Cardiac fibroblast (primary cell): ENCODE data around the gene FDX2.

Experiments
- DNase-seq, 2 donors: peaks; one replicate each; pipeline versions ENCODE4 v3.0.0 to v3.0.0-alpha.2; 2010; ENCODE audit warnings: low read depth in 2 of 2
- H3K4me3 ChIP-seq, 2 donors: replicated peaks in 1 of 2; 1 replicate in 1 of 2; 2 replicates in 1 of 2; pipeline ENCODE4 v1.5.1; 2011; ENCODE audit warnings: low read depth in 2 of 2, low read length in 2 of 2, mild to moderate bottlenecking in 2 of 2, moderate library complexity in 1 of 2
- TF ChIP-seq, protein P1 (sequence below): IDR thresholded peaks from one replicate; pipeline ENCODE4 v1.5.1; 2011; ENCODE audit warnings: low read depth, mild to moderate bottlenecking, low read length, inconsistent platforms

FDX2 gene

DNA sequence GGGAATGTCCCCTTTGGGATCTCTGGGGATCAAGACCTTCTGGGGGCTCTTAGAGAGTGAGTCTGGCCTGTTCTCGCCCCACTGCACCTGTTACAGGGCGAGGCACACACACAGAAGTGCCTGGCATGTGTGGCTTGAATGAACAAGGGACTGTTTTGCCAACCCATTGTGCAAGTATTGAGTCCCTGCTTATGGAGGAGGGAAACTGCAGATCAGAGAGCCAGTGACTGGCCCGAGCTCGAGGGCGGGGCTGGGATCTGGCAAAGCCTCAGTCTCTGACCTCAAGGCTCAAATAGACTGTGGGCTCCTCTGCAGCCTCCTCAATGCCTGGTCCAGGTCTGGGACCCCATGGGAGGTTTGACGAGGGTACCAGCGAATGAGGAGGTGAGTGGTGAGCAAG is 12.0 kb upstream of the FDX2 start:
- H3K4me3 ChIP-seq: no peak overlapping the region
- TF ChIP-seq, protein P1, sequence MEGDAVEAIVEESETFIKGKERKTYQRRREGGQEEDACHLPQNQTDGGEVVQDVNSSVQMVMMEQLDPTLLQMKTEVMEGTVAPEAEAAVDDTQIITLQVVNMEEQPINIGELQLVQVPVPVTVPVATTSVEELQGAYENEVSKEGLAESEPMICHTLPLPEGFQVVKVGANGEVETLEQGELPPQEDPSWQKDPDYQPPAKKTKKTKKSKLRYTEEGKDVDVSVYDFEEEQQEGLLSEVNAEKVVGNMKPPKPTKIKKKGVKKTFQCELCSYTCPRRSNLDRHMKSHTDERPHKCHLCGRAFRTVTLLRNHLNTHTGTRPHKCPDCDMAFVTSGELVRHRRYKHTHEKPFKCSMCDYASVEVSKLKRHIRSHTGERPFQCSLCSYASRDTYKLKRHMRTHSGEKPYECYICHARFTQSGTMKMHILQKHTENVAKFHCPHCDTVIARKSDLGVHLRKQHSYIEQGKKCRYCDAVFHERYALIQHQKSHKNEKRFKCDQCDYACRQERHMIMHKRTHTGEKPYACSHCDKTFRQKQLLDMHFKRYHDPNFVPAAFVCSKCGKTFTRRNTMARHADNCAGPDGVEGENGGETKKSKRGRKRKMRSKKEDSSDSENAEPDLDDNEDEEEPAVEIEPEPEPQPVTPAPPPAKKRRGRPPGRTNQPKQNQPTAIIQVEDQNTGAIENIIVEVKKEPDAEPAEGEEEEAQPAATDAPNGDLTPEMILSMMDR: no peak
- no peak for DNase-seq

DNA sequence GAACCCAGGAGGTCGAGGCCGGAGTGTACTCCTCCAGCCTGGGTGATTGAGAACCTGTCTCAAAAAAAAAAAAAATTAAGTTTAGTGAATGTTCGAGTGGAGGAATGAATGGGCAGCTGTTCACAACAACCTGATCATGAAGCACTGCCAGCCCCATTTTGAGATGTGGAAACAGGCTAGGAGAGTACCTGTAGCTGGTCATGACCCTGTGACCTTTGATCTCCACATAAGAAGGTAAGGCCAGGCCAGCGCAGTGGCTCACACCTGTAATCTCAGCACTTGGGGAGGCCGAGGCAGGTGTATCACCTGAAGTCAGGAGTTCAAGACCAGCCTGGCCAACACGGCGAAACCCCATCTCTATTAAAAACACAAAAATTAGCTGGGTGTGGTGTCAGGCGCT is 9.9 kb upstream of the FDX2 start:
- no peak for DNase-seq
- TF ChIP-seq, protein P1: no peak
- H3K4me3 ChIP-seq: no peak overlapping the region

DNA sequence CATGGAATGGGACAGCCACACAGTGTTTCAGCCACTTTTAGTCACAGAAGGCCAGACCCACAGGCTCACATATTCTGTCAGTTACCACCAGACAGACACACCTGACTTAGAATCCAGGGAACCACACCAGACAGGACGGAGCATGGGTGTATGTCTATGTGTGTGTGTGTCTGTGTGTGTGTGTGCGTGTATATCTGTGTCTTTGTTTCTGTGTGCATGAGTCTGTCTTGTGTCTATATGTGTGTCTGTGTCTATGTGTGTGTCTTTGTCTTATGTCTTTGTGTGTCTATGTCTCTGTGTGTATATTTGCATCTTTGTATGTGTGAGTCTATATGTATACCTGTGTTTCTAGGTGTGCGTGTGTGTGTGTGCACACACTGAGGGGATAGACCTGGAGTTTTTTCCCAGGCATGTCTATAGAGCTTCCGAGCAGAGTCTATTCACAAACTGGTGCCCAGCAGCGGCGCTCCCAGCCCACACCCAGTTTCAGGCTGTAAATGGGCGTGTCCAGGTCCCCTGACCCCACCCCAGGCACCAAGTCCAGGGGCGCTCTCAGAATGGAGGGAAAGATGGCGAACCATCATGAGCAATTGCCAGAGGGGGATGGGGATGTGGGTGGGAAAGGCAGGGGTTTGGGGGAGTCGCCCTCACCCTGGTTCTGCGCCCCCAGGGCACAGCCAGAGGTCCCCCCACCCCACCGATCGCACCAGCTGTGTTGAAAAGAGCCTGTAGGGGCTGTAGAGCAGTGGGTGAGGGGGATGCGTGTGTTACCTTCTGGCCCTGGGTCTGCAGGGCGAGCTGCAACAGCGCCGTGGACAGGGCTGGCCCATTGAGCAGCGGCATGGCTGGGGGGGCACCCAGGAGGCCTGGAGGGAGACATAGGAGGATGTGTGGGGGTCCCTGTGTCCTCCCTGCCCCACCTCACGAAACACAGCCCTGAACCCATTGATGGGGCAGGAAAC is 6.3 kb upstream of the FDX2 start:
- H3K4me3 ChIP-seq: no peak overlapping the region
- TF ChIP-seq, protein P1: no peak
- DNase-seq: no peak

DNA sequence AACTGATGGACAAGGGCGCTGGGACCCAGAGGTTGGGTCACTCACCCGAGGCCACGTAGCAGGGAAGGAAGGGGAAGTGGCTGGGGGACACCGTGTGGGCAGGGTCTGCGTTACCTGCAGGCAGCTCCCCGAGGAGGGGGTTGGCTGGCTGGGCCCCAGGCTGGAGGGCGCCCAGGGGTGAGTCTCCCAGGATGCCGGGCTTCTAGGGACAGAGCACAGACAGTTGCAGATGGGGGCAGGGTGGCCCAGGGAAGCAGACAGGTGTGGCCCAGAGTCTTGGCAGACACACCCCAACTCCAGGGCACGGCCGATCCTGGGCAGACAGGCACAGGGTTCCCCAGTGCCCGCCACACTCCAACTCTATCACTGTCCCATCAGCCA is 5.6 kb upstream of the FDX2 start:
- TF ChIP-seq, protein P1: no peak

DNA sequence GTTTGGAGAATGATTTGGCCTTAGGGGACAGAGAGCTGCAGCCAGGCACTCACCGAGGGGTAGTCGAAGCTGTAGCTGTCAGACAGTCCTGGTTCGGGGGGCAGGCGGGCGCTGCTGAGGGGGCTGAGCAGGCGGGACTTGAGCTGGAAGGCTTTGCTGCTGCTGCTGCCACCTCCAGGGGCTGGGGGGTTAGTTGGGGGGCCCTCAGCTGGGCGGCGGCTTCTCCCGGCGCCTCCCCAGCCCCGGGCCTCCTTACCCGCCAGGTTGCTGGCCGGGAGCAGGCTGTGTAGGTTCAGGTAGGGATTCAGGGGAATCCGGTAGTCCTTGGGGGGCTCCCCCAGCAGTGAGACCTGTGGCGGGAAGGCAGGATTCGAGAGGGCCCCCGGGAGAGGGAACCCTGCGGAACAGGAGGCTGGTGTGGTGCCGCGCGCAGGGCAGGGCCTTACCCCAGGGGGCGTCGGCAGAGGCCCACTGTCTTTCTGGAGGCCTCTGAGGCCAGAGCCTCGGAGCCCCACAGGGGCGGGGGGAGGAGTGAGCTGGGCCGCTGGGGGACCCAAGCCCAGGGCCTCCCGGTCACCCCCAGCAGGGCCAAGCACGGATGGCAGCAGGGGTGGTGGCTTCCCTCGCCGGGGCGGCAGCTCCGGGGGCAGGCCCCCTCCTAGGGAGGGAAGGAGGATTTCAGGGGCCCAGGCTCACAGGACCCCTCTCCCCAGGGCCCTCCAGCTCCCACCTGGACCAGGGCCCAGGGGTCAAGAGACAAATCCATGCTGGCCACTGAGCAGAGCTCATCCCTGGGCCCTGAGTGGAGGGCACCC is 5.0 kb upstream of the FDX2 start:
- TF ChIP-seq, protein P1: no peak
- H3K4me3 ChIP-seq: no peak overlapping the region
- DNase-seq: no peak

More for the DNA sequence above, 5.6 kb upstream of the FDX2 start:
- no peak overlapping the region for H3K4me3 ChIP-seq
- DNase-seq: no peak

DNA sequence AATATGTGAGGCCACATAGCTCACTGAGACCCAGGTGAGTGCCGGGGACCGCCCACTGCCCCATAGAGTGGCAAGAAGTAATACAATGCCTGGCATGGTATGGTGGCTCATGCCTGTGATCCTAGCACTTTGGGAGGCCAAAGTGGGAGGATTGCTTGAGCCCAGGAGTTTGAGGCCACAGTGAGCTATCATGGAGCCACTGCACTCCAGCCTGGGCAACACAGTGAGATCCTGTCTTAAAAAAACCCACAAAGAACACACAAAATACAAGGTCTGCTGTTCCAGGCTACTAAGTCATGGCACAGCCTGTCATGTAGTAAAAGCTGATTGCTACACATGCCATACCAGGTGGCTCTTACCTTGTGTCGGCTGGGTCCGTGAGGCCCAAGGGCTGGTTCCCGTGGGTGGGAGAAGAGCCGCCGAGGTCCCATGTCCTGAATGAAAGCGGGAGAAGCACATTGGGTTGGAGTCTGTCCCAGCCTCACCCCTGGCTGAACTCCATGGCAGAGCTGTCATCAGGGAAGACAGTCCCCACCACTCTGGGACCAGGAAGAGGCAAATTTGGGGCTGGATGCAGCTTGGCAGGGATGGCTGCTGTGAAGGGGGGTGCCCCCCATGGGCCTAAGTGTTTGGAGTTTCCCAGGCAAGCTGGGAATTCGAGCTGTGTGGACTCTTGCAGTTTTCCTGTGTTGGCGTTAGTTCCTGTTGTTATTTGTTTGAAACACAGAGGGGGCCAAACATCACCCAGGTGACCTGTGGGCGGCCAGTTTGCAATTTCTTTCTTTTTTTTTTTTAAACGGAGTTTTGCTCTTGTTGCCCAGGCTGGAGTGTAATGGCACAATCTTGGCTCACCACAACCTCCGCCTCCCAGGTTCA is 3.2 kb upstream of the FDX2 start:
- TF ChIP-seq, protein P1: no peak
- DNase-seq: no peak

More for the DNA sequence above, 3.2 kb upstream of the FDX2 start:
- no peak overlapping the region for H3K4me3 ChIP-seq
